KMS-11 (cell line): ENCODE results near the gene CLDN1.
"Not testable (repeated sequence)": the region's sequence is repeated elsewhere in the genome, so short reads cannot be mapped to it uniquely, and the experiment has no call there.

Source experiments
- H2AFZ ChIP-seq: fragments of 200-600 bp; sonication (generic); 2 replicates; pipeline ENCODE4 v1.6.1; 2016; ENCODE audit warnings: antibody characterized with exemption, mixed run types, low read depth
- H3K27ac ChIP-seq: fragments of 200-600 bp; sonication (generic); 2 replicates; pipeline ENCODE4 v1.6.1; 2016; ENCODE audit warnings: mild to moderate bottlenecking, mixed run types
- H3K27me3 ChIP-seq: fragments of 200-600 bp; sonication (generic); 2 replicates; pipeline ENCODE4 v1.6.1; 2017; ENCODE audit warnings: mild to moderate bottlenecking, low read depth, mixed run types, moderate library complexity; ENCODE audit not compliant: insufficient read depth
- H3K36me3 ChIP-seq: fragments of 200-600 bp; sonication (generic); 2 replicates; pipeline ENCODE4 v1.6.1; 2017; ENCODE audit warnings: mild to moderate bottlenecking, mixed run types; ENCODE audit not compliant: insufficient read depth
- H3K4me1 ChIP-seq: fragments of 200-600 bp; sonication (generic); 2 replicates; pipeline ENCODE4 v1.6.1; 2016; ENCODE audit warnings: mild to moderate bottlenecking, low read depth, mixed run types; ENCODE audit not compliant: poor library complexity, severe bottlenecking
- H3K4me2 ChIP-seq: fragments of 200-600 bp; sonication (generic); 2 replicates; pipeline ENCODE4 v1.7.0; 2016; ENCODE audit warnings: mild to moderate bottlenecking, mixed run types
- H3K4me3 ChIP-seq: fragments of 200-600 bp; sonication (generic); IDR thresholded peaks from 2 replicates; pipeline ENCODE4 v1.6.1; 2017; ENCODE audit warnings: low read depth, low read length, mixed read lengths; ENCODE audit not compliant: insufficient read depth
- H3K79me2 ChIP-seq: fragments of 200-600 bp; sonication (generic); 2 replicates; pipeline ENCODE4 v1.6.1; 2016; ENCODE audit warnings: low read depth, mixed run types; ENCODE audit not compliant: insufficient read depth
- H3K9ac ChIP-seq: fragments of 200-600 bp; sonication (generic); 2 replicates; pipeline ENCODE4 v1.6.1; 2016; ENCODE audit warnings: mild to moderate bottlenecking, mixed run types
- H4K20me1 ChIP-seq: fragments of 200-600 bp; sonication (generic); 2 replicates; pipeline ENCODE4 v1.6.1; 2016; ENCODE audit warnings: mild to moderate bottlenecking, mixed run types; ENCODE audit not compliant: insufficient read depth
- TF ChIP-seq, protein P1 (sequence below): fragments of 200-600 bp; sonication (generic); conservative IDR thresholded peaks from 2 replicates; pipeline ENCODE4 v1.6.1; 2017; ENCODE audit warnings: low read depth, mild to moderate bottlenecking, antibody characterized with exemption, low read length, moderate library complexity, mixed read lengths

The CLDN1 gene

DNA sequence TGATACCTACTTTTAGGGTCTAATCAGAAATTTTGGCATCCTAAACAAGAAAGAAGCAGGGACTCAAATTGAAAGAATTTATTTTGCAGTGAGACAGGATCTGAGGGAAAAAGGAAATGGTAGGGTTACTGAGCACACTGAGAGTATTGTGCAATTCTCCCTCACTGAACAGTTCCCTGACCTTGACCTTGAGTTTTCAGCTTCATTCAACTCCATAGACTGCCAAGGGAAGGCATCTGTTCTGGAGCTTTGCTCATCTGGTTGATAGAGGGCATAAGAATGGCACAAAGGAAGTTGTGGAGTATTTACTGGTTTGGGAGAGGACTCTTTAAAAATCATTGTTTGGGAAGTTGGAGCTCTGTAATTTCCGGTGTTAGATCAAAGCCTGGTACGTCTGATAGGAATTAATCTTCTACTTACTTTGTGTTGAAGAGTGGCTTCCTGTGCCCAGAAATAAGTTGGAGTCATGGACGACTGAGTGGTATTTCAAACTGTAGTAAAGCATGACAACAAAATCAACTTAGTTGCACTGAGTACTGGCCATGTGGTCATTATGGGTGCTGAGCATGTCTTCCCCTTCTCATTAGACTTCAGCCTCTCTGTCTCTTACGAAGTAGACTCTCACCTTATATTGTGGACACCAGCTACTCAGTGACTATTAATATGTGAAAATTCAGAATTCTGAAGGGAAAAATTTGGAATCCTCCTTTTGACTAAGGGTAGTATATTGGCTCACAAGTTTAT is 40.8 kb downstream of the CLDN1 start:
- Histone ChIP-seq H4K20me1 (no peaks in the 10 kb centered on the region), H3K4me3 (no peak overlapping the region), H3K27me3 (no peaks in the 10 kb centered on the region), H3K27ac (no peak overlapping the region), H3K9ac (no peak overlapping the region), H2AFZ (no peak overlapping the region), H3K4me1 (no peaks in the 10 kb centered on the region), H3K79me2 (no peaks in the 10 kb centered on the region), H3K36me3 (no peaks in the 10 kb centered on the region), H3K4me2 (no peak overlapping the region)
- TF ChIP-seq, protein P1, sequence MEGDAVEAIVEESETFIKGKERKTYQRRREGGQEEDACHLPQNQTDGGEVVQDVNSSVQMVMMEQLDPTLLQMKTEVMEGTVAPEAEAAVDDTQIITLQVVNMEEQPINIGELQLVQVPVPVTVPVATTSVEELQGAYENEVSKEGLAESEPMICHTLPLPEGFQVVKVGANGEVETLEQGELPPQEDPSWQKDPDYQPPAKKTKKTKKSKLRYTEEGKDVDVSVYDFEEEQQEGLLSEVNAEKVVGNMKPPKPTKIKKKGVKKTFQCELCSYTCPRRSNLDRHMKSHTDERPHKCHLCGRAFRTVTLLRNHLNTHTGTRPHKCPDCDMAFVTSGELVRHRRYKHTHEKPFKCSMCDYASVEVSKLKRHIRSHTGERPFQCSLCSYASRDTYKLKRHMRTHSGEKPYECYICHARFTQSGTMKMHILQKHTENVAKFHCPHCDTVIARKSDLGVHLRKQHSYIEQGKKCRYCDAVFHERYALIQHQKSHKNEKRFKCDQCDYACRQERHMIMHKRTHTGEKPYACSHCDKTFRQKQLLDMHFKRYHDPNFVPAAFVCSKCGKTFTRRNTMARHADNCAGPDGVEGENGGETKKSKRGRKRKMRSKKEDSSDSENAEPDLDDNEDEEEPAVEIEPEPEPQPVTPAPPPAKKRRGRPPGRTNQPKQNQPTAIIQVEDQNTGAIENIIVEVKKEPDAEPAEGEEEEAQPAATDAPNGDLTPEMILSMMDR, result no peak

DNA sequence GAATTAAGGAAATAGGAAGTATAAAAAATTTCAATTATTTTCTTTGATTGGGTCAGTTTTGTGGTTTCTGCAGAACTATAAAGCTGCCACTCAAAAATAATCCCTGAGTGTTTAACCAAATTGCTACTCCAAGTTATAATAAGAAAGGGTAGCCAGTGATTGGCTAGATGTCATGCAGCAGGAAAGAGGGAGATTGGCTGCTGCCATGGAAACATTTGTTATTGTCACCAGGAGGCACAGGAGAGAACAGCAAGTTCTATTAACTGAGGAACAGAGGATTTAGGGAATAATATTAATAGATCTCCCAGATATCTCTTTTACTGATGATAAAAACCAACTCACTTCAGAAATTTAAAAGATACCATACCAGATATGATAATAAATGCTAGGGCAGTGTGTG is 42.6 kb downstream of the CLDN1 start:
- H3K4me2 ChIP-seq, result no peak overlapping the region
- H3K79me2 ChIP-seq, result no peaks in the 10 kb centered on the region
- no peak overlapping the region for H3K4me3 ChIP-seq
- H3K36me3 ChIP-seq, result no peaks in the 10 kb centered on the region
- H2AFZ ChIP-seq, result no peak overlapping the region
- no peaks in the 10 kb centered on the region for H3K4me1 ChIP-seq
- H4K20me1 ChIP-seq, result no peaks in the 10 kb centered on the region
- H3K27me3 ChIP-seq, result no peaks in the 10 kb centered on the region
- H3K27ac ChIP-seq, result no peak overlapping the region
- H3K9ac ChIP-seq, result no peak overlapping the region
- TF ChIP-seq, protein P1, result no peak

DNA sequence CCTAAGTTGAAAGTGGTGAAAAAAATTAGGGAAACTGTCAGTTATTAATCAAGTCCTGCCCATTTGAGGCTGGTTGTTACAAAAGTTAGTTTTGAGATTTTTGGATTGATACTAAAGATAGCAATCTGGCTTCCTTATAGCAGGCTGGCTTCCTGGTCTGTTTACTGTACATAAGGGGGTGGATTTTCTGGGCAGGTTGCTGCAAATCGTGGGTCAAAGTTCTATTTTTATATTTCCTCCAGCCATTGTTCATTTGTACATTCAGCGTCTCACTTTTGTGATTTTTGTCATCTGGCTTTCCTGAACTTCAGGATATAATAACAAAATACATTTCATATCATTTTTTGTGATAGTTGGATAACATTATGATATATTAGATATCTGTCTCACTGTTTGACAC is 49.5 kb downstream of the CLDN1 start:
- no peak overlapping the region for H3K4me3 ChIP-seq
- TF ChIP-seq, protein P1, result no peak
- H2AFZ ChIP-seq, result no peak overlapping the region

DNA sequence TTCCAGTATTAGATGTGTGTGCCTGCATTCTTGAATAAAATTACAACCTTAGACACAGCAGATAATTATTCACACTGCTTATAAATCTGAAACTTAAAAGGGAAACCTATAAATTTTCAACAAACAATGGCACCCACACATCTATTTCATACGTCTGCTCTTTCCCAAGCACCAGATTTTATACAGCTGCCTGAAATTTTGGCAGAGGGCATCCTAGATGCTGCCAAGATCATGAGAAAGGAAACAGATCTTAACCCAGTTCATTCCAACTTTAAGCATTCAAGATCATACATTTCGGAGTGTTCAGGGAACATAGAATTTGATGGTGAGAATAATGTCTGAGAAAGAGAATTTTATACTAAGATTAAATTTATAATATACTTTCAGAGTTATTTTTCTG is 53.1 kb downstream of the CLDN1 start:
- no peaks in the 10 kb centered on the region for H3K27me3 ChIP-seq
- H4K20me1 ChIP-seq, result no peaks in the 10 kb centered on the region
- H3K27ac ChIP-seq, result no peak overlapping the region
- H3K4me3 ChIP-seq, result no peak overlapping the region
- no peaks in the 10 kb centered on the region for H3K36me3 ChIP-seq
- H3K4me2 ChIP-seq, result no peak overlapping the region
- TF ChIP-seq, protein P1, result no peak
- no peak overlapping the region for H2AFZ ChIP-seq
- H3K9ac ChIP-seq, result no peak overlapping the region
- no peaks in the 10 kb centered on the region for H3K4me1 ChIP-seq
- no peaks in the 10 kb centered on the region for H3K79me2 ChIP-seq

More for the DNA sequence above, 49.5 kb downstream of the CLDN1 start:
- Histone ChIP-seq H3K79me2 (no peaks in the 10 kb centered on the region), H3K36me3 (no peaks in the 10 kb centered on the region), H4K20me1 (no peaks in the 10 kb centered on the region), H3K9ac (no peak overlapping the region), H3K27me3 (no peaks in the 10 kb centered on the region), H3K27ac (no peak overlapping the region), H3K4me1 (no peaks in the 10 kb centered on the region), H3K4me2 (no peak overlapping the region)

DNA sequence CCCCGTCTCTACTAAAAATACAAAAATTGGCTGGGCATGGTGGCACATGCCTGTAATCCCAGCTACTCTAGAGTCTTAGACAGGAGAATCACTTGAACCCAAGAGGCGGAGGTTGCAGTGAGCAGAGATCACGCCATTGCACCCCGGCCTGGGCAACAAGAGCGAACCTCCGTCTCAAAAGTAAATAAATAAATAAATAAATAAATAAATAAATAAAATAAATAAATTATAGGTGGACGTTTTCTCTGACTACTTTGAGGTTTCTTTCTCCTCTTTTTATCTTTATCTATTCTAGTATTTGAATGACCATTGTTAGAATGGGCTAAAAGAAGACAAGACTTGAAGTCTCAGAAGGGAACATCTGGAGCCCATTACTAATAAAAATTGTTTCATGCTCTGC is 54.8 kb downstream of the CLDN1 start:
- not testable (repeated sequence) for H3K36me3 ChIP-seq, H3K9ac ChIP-seq, H3K27ac ChIP-seq, H4K20me1 ChIP-seq, H3K79me2 ChIP-seq, H3K4me3 ChIP-seq, H3K27me3 ChIP-seq, H3K4me1 ChIP-seq, H3K4me2 ChIP-seq, H2AFZ ChIP-seq
